HG02798 (cell line): ENCODE results near the gene ARHGAP28.

Source experiments
- ATAC-seq: cut with Tn5 transposase; IDR thresholded peaks from one replicate; pipeline ENCODE4 v1.9.1; 2021; ENCODE audit warnings: mild to moderate bottlenecking; ENCODE audit not compliant: unreplicated experiment, poor library complexity

The ARHGAP28 gene

DNA sequence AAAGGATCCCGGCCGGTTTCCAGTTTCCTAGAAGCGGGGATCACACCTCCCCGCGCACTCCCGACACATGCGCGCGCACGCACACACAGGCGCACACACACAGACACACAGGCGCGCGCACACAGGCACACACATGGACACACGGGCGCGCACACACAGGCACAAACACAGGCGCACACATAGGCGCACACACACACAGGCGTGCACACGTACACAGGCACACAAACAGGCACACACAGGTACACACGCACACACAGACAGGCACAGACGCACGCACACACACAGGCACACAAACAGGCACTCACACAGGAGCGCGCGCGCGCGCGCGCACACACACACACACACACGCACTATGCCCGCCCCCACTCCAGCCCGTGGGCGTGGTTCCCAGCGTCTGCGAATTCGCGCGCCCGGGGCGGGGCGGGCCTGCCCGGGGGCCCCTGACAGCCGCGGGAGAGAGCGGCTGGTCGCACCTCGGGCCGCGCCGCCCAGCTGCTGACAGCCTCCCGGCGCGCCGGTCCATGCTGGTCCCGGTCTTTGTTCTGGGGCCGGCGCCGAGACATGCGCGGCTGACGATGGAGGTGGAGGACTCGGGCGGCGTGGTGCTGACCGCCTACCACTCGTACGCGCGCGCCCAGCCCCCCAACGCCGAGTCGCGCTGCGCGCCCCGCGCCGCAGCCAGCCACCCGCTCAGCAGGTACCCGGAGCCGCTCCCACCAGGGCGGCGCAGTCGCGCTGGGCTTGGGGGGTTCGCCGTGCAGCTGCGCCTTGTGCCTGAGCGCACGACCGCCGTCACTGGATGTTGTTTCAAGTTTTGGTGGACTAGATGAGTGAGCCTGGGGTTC lies at the start of gene ARHGAP28:
ARHGAP28 (plus strand) TSS at position 470 of the 845 bp plus-strand sequence; CDS start at position 576, 106 bp downstream.
- no peak for ATAC-seq

DNA sequence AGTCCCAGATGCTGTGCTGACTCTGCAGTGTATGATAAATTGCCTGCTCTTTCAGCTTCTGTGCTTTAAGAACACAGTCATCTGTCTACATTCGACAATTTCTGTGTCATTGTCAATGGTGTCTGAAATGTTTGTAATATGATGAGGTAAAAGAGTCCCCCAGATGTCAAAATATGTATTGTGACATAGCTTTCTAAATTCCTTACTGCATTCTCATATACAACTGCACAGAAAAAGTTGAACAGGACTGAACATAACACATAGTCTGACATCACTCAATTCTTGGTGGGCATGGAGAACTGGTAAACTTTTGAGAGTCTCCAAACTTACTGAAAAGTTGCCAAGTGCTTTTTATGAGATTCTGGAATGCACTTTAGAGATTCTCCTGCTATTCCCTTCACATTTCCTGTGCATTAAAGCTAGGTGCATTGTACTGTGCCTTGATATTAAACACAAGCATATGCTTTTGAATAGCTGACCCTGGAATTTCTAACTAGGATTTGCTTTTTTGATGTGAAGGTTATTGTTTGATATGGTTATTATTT lies 48.1 kb upstream of the ARHGAP28 start:
- ATAC-seq, result no peak

DNA sequence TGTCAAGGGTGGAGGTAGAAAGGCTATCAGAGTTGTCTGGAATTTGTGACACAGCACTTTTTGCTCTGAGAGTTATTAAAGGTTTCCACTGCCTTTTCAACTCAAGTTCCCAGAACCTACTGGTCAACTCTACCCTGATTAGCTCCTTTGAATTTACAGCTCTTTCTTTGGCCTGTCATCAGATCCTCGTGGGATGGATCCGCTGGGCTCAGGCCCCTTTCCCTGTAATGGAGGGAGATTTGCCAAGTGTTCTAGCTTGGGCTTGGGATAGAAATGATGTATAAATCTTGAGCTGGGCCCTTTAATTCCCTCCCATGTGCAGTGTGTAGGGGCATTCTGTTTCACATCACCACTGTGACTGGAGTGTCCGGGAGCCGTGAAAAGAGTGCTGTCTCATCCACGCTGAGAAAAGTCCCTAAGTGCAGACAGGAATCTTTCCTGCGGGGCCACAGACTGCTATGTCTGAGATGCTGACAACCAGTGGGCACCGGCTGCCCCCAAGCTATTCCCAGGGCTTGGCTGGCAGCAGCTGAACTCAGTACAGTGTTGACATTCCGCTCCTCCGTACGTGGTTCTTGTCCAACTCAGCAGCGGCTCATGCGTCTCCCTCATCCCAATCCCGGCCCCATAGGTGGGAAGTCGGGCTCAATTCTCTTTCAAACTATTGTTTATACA lies 46.9 kb upstream of the ARHGAP28 start:
- ATAC-seq, result no peak

- ATAC-seq, result no peak
Observed at GRCh38 chr18:6683112-6683876, 46.2 kb upstream of the ARHGAP28 start.

- no peak for ATAC-seq
Observed at GRCh38 chr18:6687676-6688075, 41.8 kb upstream of the ARHGAP28 start.

DNA sequence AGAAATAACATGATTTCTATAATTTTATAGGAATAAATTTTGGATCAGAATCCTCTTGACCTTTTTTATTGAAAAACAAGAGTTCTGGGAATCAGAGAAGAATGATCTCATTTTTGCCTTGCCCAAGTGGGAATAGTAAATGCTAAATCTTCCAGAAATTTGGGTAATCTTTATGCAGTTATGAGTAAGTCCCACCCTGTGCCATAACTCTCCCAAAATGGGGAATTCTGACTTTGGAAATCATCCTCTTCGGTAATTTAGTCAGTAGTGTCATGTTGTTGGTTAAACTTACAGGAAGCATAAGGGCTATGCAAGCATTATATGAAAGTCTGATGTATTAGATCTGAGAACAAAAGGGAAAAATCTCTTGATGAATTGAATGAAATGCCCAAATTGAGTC lies 20.6 kb upstream of the ARHGAP28 start:
- no peak for ATAC-seq

DNA sequence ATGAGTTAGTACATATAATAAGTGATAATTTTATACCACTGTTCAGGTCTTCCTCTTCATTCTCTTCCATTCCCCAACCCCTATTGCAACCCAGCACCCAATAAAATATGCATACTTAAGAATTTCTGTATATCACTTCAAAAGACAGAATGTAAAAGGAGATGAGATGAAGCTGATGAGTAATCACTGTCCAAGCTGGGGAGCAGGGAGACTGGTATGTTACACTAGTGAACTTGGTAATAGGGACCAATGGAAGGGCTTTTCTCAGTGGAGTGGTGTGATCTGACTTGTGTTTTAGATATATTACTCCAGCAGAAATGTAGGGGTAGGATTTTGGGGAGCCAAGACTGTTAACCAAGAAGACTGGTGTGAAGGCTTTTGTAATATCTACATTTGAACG lies 18.0 kb upstream of the ARHGAP28 start:
- ATAC-seq, result no peak

DNA sequence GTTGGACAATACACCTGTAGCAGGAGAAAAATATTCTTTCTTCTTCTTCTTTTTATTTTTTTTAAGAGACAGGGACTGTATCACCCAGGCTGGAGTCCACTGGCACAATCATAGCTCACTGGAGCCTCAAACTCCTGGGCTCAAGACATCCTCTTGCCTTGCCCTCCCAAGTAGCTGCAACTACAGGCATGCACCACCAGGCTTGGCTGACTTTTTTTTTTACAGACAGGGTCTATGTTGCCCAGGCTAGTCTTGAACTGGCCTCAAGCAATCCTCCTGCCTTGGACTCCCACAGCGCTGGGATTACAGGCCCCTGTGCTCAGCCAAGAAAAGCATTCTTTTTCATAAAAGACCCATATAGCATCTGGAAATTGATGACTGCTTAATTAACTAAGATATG lies 17.1 kb upstream of the ARHGAP28 start:
- no peak for ATAC-seq

- ATAC-seq, result no peak
Observed at GRCh38 chr18:6714010-6714409, 15.5 kb upstream of the ARHGAP28 start.

GRCh38 chr18:6718267-6718666 lies 11.2 kb upstream of the ARHGAP28 start:
- no peak for ATAC-seq

DNA sequence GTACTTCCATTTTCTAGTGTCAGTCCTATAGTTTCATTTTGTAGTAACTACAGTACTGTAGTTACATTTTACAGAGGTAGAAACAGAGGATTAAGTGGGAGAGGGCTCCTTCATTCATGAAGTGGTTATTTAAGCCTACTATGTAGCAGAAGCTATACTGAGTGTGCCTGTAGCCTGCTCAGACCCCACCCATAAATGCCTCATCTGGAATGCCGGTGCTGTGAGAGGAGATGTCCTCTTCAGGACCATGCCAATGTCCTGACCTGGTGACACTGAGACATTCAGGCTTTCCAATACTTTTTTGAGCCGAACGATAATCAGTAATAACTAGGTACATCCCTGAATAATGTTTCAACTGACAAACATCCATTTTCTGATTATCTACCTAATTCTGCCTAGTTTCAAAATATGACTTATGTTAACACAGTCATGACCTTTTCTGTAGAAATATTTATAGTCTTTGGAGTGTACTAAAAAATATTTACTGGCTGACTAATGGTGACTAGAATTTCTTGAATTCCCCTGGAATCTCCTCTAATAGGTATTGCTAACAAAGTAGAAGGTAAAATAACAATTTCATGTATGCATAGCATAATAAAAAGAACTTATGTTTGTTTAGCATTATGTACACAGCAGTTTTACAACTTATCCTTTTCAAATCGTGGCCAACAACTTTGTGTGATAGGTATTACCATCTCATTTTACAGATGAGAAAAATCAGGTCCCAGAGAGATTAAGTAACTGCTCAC lies 10.2 kb upstream of the ARHGAP28 start:
- ATAC-seq, result no peak

DNA sequence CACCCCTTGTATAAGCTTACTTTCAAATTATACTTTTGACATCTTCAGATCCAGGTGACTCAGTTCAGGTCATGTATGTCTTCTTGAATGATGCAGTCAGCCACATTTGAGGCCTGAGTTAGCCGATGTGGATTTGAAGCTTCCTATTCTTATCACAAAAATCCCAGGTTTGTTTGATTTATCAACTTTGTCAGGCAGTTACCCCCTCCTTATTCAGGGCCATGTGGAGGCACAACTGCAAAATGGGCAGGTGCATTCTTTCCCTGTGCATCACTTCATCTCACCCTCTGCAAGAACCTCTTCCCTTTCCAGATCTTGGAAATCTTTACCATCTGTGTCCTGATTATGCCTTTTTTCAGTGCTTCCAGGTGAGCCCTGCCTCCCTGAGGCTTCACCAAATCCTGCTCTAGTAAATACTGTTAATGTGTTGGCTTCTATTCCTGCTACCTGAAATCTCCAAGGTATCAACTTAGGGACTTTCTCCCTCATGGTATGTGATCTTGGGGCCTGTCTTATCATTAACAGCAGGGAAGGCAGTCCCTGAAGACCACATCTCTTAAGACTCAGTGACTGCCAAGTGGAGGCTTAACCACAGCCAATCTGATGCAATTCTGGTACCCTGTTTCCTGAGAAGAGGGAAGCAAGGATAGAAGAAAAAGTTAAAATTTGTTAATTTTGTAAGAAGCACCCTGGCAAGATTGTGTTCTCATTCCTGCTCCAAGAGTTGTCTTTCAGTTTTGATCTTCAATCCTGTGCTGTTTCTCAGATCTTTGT lies 9.4 kb upstream of the ARHGAP28 start:
- no peak for ATAC-seq

GRCh38 chr18:6721755-6722154 lies 7.8 kb upstream of the ARHGAP28 start:
- ATAC-seq, result no peak

DNA sequence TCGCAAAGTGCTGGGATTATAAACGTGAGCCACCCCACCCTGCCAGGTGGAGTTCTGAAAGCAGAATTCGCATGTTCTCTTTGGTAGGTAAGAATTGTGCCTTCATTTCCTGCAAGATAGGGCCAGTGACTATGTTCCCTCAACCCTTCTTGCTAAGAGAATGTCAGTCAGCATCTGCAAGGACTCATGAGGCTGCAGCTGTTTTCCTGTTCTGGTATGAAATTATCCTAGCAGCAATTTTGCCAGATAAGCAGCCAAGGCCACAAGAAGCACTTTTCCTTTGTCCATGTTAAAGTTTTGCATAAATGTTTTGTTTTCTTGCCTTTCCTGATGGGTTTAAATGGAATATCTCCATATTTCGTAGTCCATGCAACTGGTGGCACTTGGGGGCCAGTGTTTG lies 6.8 kb upstream of the ARHGAP28 start:
- no peak for ATAC-seq

DNA sequence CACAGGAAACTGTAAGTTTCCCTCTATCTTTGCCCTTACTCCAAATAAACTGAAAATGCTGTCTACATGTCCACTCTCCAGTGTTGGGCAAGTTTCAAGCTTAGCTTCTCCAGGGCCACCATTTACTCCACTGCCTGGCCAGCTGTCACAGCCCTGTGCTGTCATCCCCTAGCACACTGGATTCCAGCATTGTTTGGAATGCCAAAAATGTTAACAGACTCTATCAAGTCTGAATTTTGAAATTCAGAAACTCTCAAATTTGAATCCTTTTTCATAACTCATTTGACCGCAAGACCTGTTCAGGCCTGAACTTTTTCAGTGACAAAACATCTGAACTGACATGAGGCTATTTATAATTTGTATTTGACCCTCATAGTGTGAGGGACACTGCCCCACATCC lies 5.2 kb upstream of the ARHGAP28 start:
- no peak for ATAC-seq

GRCh38 chr18:6728331-6728730 lies 1.2 kb upstream of the ARHGAP28 start:
- ATAC-seq, result no peak

GRCh38 chr18:6728809-6729246 lies 688 bp upstream of the ARHGAP28 start:
- ATAC-seq, result no peak

DNA sequence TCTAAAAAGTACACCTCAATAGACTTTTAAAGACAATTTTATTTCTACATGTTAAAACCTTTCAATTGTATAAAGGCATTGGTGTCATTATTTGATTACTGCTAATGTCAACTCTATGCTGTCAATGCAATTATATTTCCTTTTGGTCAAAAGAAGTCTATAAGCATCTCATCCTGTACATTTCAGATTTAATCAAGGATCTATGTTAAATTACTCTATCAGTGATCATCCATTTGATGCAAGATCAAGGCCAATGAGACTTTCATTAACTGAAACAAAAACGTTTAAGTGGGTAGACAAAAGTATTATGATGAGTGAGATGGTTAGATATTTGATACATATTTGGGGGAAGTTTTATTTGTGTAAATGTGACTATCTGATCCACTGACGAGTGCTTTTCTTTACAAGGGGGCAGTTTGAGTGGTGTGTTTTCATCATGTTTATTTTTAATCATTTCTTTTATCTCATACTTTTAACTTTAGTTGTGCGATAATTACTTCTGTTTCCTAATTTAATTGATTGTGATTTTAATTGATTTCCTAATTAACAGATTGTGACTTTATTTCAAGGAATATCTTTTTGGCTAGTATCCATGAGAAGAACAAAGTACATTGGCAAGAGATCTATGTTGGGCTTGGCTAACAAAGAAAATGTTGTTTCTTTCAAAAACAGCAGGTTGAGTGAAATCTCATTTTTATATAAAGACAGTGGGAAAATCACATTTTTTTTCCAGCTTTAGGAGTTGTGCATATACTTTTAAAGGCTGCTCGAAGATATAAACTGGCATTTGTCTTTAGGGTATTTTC lies 1.1 kb downstream of the ARHGAP28 start:
- no peak for ATAC-seq

GRCh38 chr18:6731222-6731596 lies 1.7 kb downstream of the ARHGAP28 start:
- no peak for ATAC-seq
